Cardiac muscle cell (in vitro differentiated cells and primary cell): ENCODE data around the gene PLD2. TPM values are rescaled to one million over a fixed set of nuclear protein-coding genes. Genes with fewer than 3 reads are reported as not detected.
A peak's percentile ranks its signal among the peaks of the same experiment; 100 is the strongest.

Source experiments
- DNase-seq, 2 donors: peaks; one replicate each; pipeline versions ENCODE4 v3.0.0 to v3.0.0-alpha.2; 2010 to 2017; ENCODE audit warnings: low read depth in 1 of 2, low spot score in 1 of 2
- H3K27ac ChIP-seq: fragments of 200-600 bp; sonication (generic); 2 replicates; pipeline ENCODE4 v1.5.1; 2016
- H3K27me3 ChIP-seq: fragments of 200-600 bp; sonication (generic); 2 replicates; pipeline ENCODE4 v1.6.0; 2016; ENCODE audit warnings: control low read depth
- H3K36me3 ChIP-seq: fragments of 200-600 bp; sonication (generic); 2 replicates; pipeline ENCODE4 v1.5.1; 2016; ENCODE audit warnings: control low read depth
- H3K4me1 ChIP-seq: fragments of 200-600 bp; sonication (generic); 2 replicates; pipeline ENCODE4 v1.8.1; 2017; ENCODE audit warnings: low read depth, mild to moderate bottlenecking, mixed run types
- H3K4me3 ChIP-seq: fragments of 200-600 bp; sonication (generic); 2 replicates; pipeline ENCODE4 v1.5.1; 2016; ENCODE audit warnings: mild to moderate bottlenecking
- H3K9me3 ChIP-seq: fragments of 200-600 bp; sonication (generic); 2 replicates; pipeline ENCODE4 v1.5.1; 2017; ENCODE audit warnings: low read depth, mild to moderate bottlenecking, control low read depth
- polyA plus RNA-seq: library from polyadenylated mRNA; unstranded; fragments of >200 nt; fragmentation: Nextera tagmentation; extraction: Ambion mirVana; gene quantifications from 2 replicates; pipeline ENCODE4 v1.2.1, GENCODE V29; 2016
- total RNA-seq: library from RNA; depleted of rRNA; stranded (reverse); fragments of >200 nt; gene quantifications from 2 replicates; pipeline ENCODE4 v1.2.3, GENCODE V29; 2016
- TF ChIP-seq, protein P1 (sequence below): IDR thresholded peaks from 2 replicates; pipeline ENCODE4 v1.5.1; 2012; ENCODE audit warnings: low read depth, mild to moderate bottlenecking, low read length

The PLD2 gene
- total and polyA plus RNA-seq, 2 experiments from 2014 or later: 15.0 to 16.8 TPM

DNA sequence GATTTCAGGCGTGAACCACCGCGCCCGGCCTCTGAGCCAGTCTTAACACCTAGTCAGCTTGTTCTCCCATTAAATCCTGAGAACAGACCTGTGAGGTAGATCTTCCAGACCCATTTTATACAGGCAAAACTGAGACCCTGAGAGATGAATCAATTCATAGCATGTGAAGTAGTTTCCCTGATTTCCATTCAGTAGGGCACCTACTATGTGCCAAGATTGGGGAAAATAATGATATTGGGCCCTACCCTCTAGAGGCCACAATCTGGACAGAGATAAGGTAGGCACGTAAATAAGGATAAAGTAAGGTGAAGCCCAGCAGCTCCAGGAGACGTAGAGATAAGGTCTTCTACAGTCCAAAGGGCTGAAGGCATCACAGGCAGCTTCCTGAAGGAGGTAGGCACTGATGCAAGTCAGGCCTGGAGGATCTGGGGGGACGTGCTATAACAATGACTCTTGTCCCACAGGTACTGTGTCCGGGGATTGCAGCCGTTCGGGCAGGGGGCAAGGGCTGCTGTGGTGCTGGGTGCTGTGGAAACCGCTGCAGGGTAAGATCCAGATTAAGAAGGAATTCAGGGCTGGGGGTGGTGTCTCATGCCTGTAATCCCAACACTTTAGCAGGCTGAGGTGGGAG is 26.5 kb upstream of the PLD2 start:
- Histone ChIP-seq H3K9me3 (no peaks in the 10 kb centered on the region), H3K27ac (no peak overlapping the region), H3K4me1 (no peaks in the 10 kb centered on the region), H3K27me3 (peaks cover 10% of the 10 kb centered on the region), H3K36me3 (no peaks in the 10 kb centered on the region), H3K4me3 (no peak overlapping the region)
- TF ChIP-seq, protein P1, sequence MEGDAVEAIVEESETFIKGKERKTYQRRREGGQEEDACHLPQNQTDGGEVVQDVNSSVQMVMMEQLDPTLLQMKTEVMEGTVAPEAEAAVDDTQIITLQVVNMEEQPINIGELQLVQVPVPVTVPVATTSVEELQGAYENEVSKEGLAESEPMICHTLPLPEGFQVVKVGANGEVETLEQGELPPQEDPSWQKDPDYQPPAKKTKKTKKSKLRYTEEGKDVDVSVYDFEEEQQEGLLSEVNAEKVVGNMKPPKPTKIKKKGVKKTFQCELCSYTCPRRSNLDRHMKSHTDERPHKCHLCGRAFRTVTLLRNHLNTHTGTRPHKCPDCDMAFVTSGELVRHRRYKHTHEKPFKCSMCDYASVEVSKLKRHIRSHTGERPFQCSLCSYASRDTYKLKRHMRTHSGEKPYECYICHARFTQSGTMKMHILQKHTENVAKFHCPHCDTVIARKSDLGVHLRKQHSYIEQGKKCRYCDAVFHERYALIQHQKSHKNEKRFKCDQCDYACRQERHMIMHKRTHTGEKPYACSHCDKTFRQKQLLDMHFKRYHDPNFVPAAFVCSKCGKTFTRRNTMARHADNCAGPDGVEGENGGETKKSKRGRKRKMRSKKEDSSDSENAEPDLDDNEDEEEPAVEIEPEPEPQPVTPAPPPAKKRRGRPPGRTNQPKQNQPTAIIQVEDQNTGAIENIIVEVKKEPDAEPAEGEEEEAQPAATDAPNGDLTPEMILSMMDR: no peak
- no peak for DNase-seq

DNA sequence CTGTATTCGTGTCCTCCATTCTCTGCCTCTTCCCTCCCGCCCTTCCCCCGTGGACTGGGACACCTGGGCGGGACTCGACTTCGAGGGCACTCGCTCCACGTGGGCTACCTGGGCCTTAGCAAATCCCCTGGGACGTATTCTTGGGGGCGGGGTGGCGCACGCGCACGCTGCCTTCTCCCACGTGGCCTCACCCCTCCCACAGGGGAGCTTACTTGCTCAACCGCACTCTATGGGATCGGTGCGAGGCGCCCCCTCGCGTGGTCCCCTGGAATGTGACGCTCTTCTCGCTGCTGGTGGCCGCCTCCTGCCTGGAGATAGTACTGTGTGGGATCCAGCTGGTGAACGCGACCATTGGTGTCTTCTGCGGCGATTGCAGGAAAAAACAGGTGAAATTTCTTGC is 24.3 kb upstream of the PLD2 start:
- no peaks in the 10 kb centered on the region for H3K36me3 ChIP-seq
- no peak for DNase-seq
- no peak overlapping the region for H3K4me3 ChIP-seq
- H3K27ac ChIP-seq: no peak overlapping the region
- H3K27me3 ChIP-seq: peaks cover 20% of the 10 kb centered on the region
- no peaks in the 10 kb centered on the region for H3K4me1 ChIP-seq
- TF ChIP-seq, protein P1: no peak
- H3K9me3 ChIP-seq: no peaks in the 10 kb centered on the region

DNA sequence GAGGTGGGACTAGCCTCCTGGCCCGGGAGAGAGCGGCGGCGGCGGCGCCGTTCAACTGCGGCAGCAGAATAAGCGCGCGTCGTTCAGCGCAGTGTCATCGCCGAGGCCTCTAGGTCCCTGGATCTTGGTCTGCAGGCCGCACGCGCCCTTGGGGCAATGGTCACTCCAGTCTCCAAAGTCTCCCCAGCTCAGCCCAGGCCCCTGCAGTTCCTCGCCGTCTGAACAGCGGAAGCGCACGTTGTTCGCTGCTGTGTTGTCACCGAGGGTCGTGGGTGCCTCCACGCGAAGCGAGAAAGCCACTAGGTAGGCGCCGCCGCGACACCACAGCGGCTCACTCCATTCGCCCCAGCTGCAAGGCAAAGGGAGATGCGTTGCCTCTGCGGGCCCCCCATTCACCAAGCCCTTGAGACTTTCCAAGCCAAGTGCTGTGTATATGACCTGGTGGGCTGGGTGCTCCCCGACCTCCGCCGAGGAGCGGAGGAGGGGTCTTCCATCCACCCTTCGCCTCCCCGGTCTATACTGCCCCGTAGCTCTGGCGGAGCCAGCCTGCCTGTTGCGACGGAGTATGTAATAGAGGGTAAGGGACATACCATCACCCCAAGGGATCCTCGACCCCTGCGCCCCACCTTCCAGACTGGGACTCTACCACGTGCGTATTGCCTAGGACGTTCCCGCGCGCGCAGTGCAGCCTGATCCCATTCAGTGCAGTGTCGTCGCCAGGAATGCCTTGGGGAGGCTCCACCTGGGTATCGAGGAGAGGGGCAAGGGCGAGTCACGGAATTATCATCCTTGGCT is 21.4 kb upstream of the PLD2 start:
- no peaks in the 10 kb centered on the region for H3K9me3 ChIP-seq
- H3K4me1 ChIP-seq: no peaks in the 10 kb centered on the region
- H3K27ac ChIP-seq: no peak overlapping the region
- TF ChIP-seq, protein P1: no peak
- H3K36me3 ChIP-seq: no peaks in the 10 kb centered on the region
- H3K27me3 ChIP-seq: peaks cover 20% of the 10 kb centered on the region
- DNase-seq: peak in 1 of 2 donors; percentile 4
- no peak overlapping the region for H3K4me3 ChIP-seq

DNA sequence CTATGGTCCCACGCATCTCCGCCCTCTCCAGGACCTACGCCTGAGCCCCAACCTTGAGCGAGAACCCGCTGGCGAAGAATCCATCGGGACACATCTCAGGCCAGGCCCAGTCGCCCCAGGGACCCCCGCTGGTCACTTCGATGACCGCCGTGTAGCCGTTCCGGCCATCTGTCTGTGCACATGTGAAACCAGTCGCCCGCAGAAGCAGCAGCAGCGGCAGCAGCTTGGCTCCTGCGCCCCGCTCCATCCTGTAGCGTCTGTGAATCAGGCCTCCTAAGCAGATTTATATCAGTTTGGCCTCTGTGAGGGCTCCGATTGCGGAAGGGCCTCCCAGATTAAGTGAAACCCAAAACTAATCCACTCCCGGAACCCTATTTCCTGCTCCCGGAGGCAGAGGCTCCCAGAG is 20.8 kb upstream of the PLD2 start, which contains the start of gene VMO1:
VMO1 (minus strand) TSS at position 259 of the 406 bp plus-strand sequence; CDS start at position 247, 12 bp downstream.
- H3K27me3 ChIP-seq: peaks cover 20% of the 10 kb centered on the region
- no peaks in the 10 kb centered on the region for H3K9me3 ChIP-seq
- no peaks in the 10 kb centered on the region for H3K36me3 ChIP-seq
- DNase-seq: peak in 1 of 2 donors; percentile 44
- no peak within 1 kb of the TSS for H3K27ac ChIP-seq
- no peaks in the 10 kb centered on the region for H3K4me1 ChIP-seq
- TF ChIP-seq, protein P1: no peak
- no peak within 1 kb of the TSS for H3K4me3 ChIP-seq

DNA sequence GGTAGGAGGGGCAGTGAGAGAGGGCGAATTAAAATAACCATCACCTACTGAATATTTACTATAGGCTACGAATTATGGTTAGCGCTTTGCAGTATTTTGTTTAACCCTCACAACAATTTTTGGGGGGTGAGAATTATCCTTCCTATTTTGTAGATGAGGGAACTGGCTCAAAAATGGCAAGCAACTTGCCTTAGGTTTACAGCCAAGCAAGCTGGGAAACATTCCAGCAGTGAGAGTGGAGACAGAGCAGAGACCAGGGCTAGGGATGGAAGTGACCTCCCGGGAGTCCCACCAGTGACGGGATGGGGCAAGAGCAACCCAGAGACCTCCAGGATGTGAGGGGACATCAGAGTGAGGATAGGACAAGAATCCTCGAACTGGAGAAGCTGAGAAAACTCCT is 20.4 kb upstream of the PLD2 start:
- Histone ChIP-seq H3K4me1 (no peaks in the 10 kb centered on the region), H3K27ac (no peak overlapping the region), H3K9me3 (no peaks in the 10 kb centered on the region), H3K36me3 (no peaks in the 10 kb centered on the region), H3K27me3 (peaks cover 20% of the 10 kb centered on the region), H3K4me3 (no peak overlapping the region)
- TF ChIP-seq, protein P1: no peak
- peak in 1 of 2 donors; percentile 38 for DNase-seq
